HG03571 (cell line): ENCODE measurements around the gene DCLK3.

Experiments
- ATAC-seq: cut with Tn5 transposase; IDR thresholded peaks from one replicate; pipeline ENCODE4 v1.9.1; 2021; ENCODE audit not compliant: unreplicated experiment

Gene DCLK3

GRCh38 chr3:36765104-36765503 is 751 bp upstream of the DCLK3 start:
- ATAC-seq, result no peak

GRCh38 chr3:36764704-36765038 is 318 bp upstream of the DCLK3 start:
- ATAC-seq, result no peak

GRCh38 chr3:36762918-36763849 is 1.2 kb downstream of the DCLK3 start:
- ATAC-seq, result no peak

GRCh38 chr3:36761779-36762178 is 2.6 kb downstream of the DCLK3 start:
- ATAC-seq, result no peak

- no peak for ATAC-seq
These were observed 8.1 kb downstream of the DCLK3 start for GRCh38 chr3:36756269-36756668.

GRCh38 chr3:36751326-36751725 is 13.0 kb downstream of the DCLK3 start:
- ATAC-seq, result no peak

- ATAC-seq, result no peak
These were observed 13.6 kb downstream of the DCLK3 start for GRCh38 chr3:36750737-36751136.

GRCh38 chr3:36744763-36745162 is 19.6 kb downstream of the DCLK3 start:
- no peak for ATAC-seq

GRCh38 chr3:36743826-36744225 is 20.5 kb downstream of the DCLK3 start:
- no peak for ATAC-seq

- no peak for ATAC-seq
These were observed 23.1 kb downstream of the DCLK3 start for GRCh38 chr3:36741285-36741684.

- ATAC-seq, result no peak
These were observed 23.6 kb downstream of the DCLK3 start for GRCh38 chr3:36740787-36741186.

- ATAC-seq, result no peak
These were observed 25.7 kb downstream of the DCLK3 start for GRCh38 chr3:36738702-36739101.

GRCh38 chr3:36736301-36736700 is 28.1 kb downstream of the DCLK3 start:
- ATAC-seq, result no peak

- no peak for ATAC-seq
These were observed 29.6 kb downstream of the DCLK3 start for GRCh38 chr3:36734742-36735141.

GRCh38 chr3:36733723-36734122 is 30.6 kb downstream of the DCLK3 start:
- ATAC-seq, result no peak

- no peak for ATAC-seq
These were observed 31.1 kb downstream of the DCLK3 start for GRCh38 chr3:36733162-36733696.

- ATAC-seq, result no peak
These were observed 33.4 kb downstream of the DCLK3 start for GRCh38 chr3:36730966-36731365.

GRCh38 chr3:36729204-36730056 is 34.9 kb downstream of the DCLK3 start:
- ATAC-seq, result no peak

- ATAC-seq, result no peak
These were observed 49.8 kb downstream of the DCLK3 start for GRCh38 chr3:36714343-36715086.

GRCh38 chr3:36713904-36714303 is 50.4 kb downstream of the DCLK3 start:
- no peak for ATAC-seq

GRCh38 chr3:36710606-36711005 is 53.7 kb downstream of the DCLK3 start:
- no peak for ATAC-seq
